Measurements from ENCODE around the gene PDE1A. TPM values are rescaled to one million over a fixed set of nuclear protein-coding genes. Genes with fewer than 3 reads are reported as not detected.
"Not testable (repeated sequence)": the region's sequence is repeated elsewhere in the genome, so short reads cannot be mapped to it uniquely, and the experiment has no call there.

Gene PDE1A
- total RNA-seq, 3 donors from 2014 or later = 4.3 to 7.9 (median 5.6) TPM

- Histone ChIP-seq H3K4me3 (no peak overlapping the region), H3K27ac (no peak overlapping the region), H3K36me3 (no peaks in the 10 kb centered on the region), H3K4me1 (no peaks in the 10 kb centered on the region), H3K9me3 (peaks cover 6 to 11% of the 10 kb centered on the region in 2 donors), H3K27me3 (no peaks in the 10 kb centered on the region)
- intact Hi-C loops (cut with DNase I; ENCODE audit: low total_unique reads) = no loop called here
- no peak for DNase-seq (ENCODE audit: low spot score in 2 of 2)
- TF ChIP-seq CTCF (IDR thresholded peaks at IDR 0.05) (no peak), POLR2A (IDR thresholded peaks at IDR 0.05) (no peak), POLR2AphosphoS5 (IDR thresholded peaks at IDR 0.05) (no peak)
Measured at GRCh38 chr2:182281276-182281675, 145.6 kb downstream of the PDE1A start.

GRCh38 chr2:182280118-182280517 is 146.7 kb downstream of the PDE1A start:
- Histone ChIP-seq H3K9me3 (peaks cover 6 to 14% of the 10 kb centered on the region in 2 donors), H3K27me3 (no peaks in the 10 kb centered on the region), H3K4me3 (no peak overlapping the region), H3K36me3 (no peaks in the 10 kb centered on the region), H3K4me1 (no peaks in the 10 kb centered on the region), H3K27ac (no peak overlapping the region)
- no peak for TF ChIP-seq POLR2AphosphoS5 (IDR thresholded peaks at IDR 0.05)
- no peak for TF ChIP-seq POLR2A (IDR thresholded peaks at IDR 0.05)
- TF ChIP-seq CTCF (IDR thresholded peaks at IDR 0.05) = no peak
- intact Hi-C loops (cut with DNase I; ENCODE audit: low total_unique reads) = no loop called here
- no peak for DNase-seq (ENCODE audit: low spot score in 2 of 2)

GRCh38 chr2:182276662-182277061 is 150.2 kb downstream of the PDE1A start:
- H3K4me1 ChIP-seq; H3K36me3 ChIP-seq; H3K27me3 ChIP-seq; intact Hi-C loops (cut with DNase I; ENCODE audit: low total_unique reads); H3K4me3 ChIP-seq; DNase-seq (ENCODE audit: low spot score in 2 of 2); H3K27ac ChIP-seq: not testable (repeated sequence)
- peaks cover 6 to 14% of the 10 kb centered on the region in 2 donors for H3K9me3 ChIP-seq

GRCh38 chr2:182267971-182268370 is 158.9 kb downstream of the PDE1A start:
- Histone ChIP-seq H3K4me3 (no peak overlapping the region), H3K4me1 (no peaks in the 10 kb centered on the region), H3K27me3 (no peaks in the 10 kb centered on the region), H3K36me3 (no peaks in the 10 kb centered on the region), H3K9me3 (no peaks in the 10 kb centered on the region), H3K27ac (no peak overlapping the region)
- intact Hi-C loops (cut with DNase I; ENCODE audit: low total_unique reads) = no loop called here
- DNase-seq (ENCODE audit: low spot score in 2 of 2) = no peak
- TF ChIP-seq POLR2A (IDR thresholded peaks at IDR 0.05) (no peak), POLR2AphosphoS5 (IDR thresholded peaks at IDR 0.05) (no peak), CTCF (IDR thresholded peaks at IDR 0.05) (no peak)

GRCh38 chr2:182266909-182267308 is 159.9 kb downstream of the PDE1A start:
- Histone ChIP-seq H3K9me3 (no peaks in the 10 kb centered on the region), H3K36me3 (no peaks in the 10 kb centered on the region), H3K4me1 (no peaks in the 10 kb centered on the region), H3K4me3 (no peak overlapping the region), H3K27me3 (no peaks in the 10 kb centered on the region), H3K27ac (no peak overlapping the region)
- intact Hi-C loops (cut with DNase I; ENCODE audit: low total_unique reads) = no loop called here
- no peak for TF ChIP-seq POLR2A (IDR thresholded peaks at IDR 0.05)
- TF ChIP-seq CTCF (IDR thresholded peaks at IDR 0.05) = no peak
- no peak for TF ChIP-seq POLR2AphosphoS5 (IDR thresholded peaks at IDR 0.05)
- no peak for DNase-seq (ENCODE audit: low spot score in 2 of 2)

GRCh38 chr2:182265718-182266117 is 161.1 kb downstream of the PDE1A start:
- H3K27me3 ChIP-seq = no peaks in the 10 kb centered on the region
- TF ChIP-seq POLR2A (IDR thresholded peaks at IDR 0.05) (no peak), CTCF (IDR thresholded peaks at IDR 0.05) (no peak), POLR2AphosphoS5 (IDR thresholded peaks at IDR 0.05) (no peak)
- intact Hi-C loops (cut with DNase I; ENCODE audit: low total_unique reads) = no loop called here
- no peak overlapping the region for H3K4me3 ChIP-seq
- no peak overlapping the region for H3K27ac ChIP-seq
- DNase-seq (ENCODE audit: low spot score in 2 of 2) = no peak
- no peaks in the 10 kb centered on the region for H3K9me3 ChIP-seq
- no peaks in the 10 kb centered on the region for H3K4me1 ChIP-seq
- H3K36me3 ChIP-seq = no peaks in the 10 kb centered on the region

Data from breast epithelium (tissue), 4 donors.